DMS53 treated with DMSO at 0.1 percent for 48 hours (cell line): ENCODE results near the gene PUS10.
"Not testable (repeated sequence)": the region's sequence is repeated elsewhere in the genome, so short reads cannot be mapped to it uniquely, and the experiment has no call there.

Experiments
- DNase-seq: peaks from one replicate; lab custom pipeline; 2025; ENCODE audit not compliant: unreplicated experiment; lab: John Stamatoyannopoulos, UW

PUS10 gene, protein sequence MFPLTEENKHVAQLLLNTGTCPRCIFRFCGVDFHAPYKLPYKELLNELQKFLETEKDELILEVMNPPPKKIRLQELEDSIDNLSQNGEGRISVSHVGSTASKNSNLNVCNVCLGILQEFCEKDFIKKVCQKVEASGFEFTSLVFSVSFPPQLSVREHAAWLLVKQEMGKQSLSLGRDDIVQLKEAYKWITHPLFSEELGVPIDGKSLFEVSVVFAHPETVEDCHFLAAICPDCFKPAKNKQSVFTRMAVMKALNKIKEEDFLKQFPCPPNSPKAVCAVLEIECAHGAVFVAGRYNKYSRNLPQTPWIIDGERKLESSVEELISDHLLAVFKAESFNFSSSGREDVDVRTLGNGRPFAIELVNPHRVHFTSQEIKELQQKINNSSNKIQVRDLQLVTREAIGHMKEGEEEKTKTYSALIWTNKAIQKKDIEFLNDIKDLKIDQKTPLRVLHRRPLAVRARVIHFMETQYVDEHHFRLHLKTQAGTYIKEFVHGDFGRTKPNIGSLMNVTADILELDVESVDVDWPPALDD

DNA sequence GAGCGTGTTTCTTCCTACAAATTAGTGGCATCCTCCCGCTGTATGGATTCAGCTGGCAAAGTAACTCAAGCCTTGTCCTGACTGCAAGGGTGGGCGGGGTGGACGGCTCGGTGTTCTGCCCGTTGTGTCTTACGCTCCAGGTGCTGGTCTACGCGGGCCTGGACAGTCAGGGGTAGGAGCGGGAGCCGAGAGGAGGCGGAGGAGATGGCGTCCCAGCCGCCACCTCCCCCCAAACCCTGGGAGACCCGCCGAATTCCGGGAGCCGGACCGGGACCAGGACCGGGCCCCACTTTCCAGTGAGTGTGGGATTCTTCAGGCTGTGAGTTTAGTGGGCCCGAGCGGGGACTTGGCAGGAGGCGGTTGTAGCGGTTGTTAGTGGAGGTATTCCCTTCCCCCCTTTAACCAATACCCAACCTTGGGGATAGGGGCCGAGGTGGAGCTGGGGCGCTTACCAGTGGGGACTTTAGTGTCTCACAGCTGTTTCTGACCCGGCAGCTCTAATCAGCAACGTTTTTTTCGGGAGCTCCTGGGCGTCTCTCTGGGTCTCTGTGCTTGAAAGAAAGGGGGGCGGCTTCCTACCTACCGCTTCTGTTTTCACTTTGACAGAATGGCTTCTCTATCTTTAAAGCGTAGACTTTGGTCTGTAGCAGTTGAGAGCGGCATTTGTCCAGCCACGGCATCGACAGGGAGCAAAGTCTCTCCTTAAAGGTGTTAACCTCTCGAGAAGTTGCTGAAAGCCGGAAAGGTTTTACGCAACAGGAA, at the start of gene PUS10, which contains the start of gene PEX13:
Gene PUS10, minus strand, starts transcription at position 700 of the 762 bp plus-strand sequence. CDS start 6,365 bp downstream, outside the sequence.
Gene PEX13, plus strand, starts transcription at position 165 of the 762 bp plus-strand sequence. Its CDS starts 40 bp downstream, at position 205.
- no peak for DNase-seq

DNA sequence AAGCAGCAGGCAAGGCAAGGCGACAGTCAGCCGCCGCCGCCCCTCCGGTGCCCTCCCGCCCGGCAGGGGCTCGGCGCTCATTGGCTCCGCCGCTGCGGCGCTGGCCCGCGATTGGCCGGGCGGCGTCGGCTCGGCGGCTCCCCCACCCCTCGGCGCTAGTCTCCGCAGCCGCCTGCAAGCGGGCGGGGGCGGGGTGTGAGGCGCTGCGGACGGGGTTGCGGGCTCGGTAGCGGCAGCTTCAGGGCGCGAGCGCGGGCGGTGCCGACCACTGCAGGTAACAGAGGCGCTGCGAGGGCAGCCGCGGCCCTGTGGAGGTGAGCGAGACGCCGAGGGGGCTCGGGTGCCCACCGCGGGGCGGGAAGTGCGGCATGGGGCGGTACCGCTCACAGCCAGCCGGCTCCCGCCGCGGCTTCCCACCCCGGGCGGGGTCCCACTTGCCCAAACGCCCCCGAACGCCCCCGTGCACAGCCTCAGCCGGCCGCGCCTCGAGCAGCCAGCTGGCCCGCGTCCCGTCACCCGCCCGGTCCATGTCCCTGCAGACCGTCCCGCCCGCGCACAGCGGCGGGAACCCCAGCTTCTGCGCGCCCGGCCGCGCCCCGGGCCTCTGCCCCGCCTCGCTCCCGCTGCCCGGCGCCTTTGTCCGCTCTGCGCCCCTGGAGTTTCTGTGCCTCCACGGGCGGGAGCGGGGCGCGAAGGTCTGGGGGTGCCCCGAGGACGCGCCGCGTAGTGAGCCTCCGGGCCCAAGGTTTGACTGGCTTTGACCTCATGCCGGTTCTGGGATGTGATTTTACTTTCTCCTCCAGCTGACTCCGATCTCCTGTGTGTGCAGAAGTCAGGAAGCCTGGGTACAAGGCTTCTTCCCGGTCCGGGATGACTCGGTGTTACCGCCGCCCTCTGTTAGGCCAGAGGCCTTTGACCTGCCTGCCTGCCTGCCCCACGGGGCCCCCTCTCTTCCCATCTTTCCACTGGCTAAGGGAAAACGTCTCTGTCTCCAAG, 48.0 kb upstream of the PUS10 start, which contains the start of gene SANBR:
Gene SANBR, plus strand, starts transcription at position 158 of the 996 bp plus-strand sequence. CDS start 4,480 bp downstream, outside the sequence.
- peak; percentile 84 for DNase-seq

DNA sequence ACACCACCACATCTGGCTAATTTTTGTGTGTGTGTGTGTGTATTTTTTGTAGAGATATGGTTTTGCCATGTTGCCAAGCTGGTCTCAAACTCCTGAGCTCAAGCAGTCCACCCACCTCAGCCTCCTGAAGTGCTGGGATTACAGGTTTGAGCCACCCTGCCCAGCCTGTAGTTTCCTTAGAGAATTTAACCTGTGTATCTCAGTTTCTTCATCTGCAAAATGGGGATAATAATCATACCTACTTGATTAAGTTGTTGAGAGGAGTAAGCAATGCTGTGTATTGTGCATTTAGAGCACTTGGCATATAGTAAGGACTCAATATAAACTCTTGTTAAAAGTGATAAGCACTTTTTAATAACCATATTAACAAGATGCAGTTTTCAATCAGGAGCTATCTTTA, 41.3 kb upstream of the PUS10 start:
- DNase-seq: no peak

DNA sequence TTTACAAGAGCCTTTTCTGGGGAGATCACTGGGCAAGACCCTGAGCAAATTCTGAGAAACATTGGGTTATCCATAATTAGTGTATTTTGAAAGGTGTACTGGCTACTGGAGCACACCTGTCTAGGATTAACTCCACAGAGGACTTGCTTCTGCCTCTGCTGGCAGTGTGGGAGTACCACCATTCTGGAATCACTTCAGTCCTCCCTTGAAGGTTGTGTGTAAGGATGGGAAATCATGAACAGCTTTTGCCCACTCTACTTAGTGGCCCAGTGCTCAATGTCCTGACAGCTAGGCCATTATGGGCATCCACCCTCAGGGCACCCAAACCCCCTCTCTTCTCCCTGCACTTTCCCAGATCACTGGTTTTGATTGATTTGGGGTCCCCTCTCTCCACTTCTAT, 39.5 kb upstream of the PUS10 start:
- DNase-seq: no peak

DNA sequence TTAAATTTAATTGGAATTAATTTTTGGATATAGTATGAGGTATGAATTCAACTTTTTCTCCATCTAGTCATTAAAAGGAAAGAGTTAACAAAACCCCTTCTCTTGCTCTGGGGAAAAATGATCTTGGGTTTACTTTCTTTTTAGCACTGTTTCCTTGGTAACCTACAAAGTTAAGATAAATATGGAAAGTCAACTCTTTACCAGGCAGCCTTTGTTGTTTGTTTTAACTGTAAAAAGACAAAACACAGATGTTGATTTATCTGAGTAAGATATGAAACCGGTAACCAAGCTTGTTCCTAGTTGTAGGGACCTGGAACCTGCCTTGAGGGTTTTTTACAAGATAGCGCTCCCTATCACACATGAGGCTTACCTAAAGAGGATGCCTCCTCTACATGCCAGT, 37.5 kb upstream of the PUS10 start:
- DNase-seq: no peak

DNA sequence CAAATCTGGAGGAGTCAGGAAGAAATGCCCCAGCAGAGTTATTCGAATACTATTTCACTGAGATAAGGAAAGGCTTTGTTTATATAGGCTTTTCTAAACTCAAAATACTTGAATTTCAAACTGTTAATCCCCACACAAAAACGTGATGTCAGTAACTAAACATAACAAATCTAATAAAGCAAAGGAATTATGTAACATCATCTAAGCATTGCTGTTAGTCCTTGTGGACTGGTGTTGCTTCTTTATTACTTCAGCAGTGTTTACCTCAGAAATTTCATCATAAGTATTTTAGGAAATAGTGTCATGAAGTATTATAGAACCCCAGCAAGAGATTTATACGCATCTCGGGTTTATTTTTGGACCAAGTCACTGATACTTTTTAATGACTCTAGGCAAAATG, 27.9 kb upstream of the PUS10 start:
- DNase-seq: no peak

DNA sequence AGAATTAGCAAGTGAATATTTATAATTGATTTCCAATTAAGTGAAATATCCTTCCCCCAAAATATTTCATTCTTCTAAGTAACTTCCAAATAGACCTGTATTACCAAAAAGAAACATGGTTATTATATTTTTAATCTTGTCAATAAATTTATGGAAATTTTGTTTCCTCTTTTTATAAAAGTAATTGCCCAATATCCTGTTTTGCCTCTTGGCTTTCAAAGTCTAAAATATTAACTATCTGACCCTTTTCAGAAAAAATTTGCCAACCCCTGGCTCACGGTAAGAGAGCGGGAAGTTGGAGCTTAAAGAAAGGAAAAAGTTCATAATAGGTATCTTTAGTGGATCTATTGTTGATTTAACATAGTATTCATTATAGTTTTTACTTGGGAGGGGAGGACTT, 27.2 kb upstream of the PUS10 start:
- no peak for DNase-seq

DNA sequence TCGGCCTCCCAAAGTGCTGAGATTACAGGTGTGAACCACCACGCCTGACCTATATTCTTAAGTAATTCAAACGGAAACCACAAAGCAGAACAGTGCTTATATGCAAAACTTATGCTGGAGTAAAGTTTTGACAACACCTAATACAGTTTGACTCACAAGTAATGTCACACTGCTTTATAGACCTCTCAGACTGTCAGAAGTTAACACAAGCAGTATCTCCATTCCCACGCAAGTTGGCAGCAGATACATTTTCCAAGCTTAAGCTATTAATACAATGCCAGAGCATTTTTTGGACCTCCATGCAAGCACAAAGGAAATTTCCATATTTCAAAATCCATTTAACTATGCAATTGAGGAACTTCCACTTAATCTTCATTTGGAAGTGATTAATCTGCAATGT, 26.6 kb upstream of the PUS10 start:
- DNase-seq: no peak

DNA sequence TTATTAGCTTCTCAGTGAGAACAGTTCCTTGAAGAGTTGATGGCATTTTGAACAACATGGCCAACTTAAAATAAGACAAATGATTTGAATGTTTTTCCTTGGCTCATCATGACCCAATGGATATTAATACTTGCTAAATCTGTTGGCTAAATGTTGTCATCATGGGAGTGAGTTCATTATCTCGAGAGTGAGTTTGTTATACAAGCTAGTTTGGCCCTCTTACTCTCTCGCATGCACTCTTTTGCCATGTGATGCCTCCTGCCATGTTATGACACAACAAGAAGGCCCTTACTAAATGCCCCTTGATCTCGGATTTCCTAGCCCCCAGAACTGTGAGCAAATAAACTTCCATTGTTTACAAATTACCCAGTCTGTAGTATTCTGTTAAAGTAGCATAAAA, 24.8 kb upstream of the PUS10 start:
- DNase-seq: no peak

DNA sequence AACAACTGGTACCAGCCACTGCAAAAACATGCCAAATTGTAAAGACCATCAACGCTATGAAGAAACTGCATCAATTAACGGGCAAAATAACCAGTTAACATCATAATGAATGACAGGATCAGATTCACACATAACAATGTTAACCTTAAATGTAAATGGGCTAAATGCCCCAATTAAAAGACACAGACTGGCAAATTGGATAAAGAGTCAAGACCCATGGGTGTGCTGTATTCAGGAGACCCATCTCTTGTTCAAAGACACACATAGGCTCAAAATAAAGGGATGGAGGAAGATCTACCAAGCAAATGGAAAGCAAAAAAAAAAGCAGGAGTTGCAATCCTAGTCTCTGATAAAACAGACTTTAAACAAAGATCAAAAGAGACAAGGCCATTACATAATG, 18.6 kb upstream of the PUS10 start:
- DNase-seq: not testable (repeated sequence)

DNA sequence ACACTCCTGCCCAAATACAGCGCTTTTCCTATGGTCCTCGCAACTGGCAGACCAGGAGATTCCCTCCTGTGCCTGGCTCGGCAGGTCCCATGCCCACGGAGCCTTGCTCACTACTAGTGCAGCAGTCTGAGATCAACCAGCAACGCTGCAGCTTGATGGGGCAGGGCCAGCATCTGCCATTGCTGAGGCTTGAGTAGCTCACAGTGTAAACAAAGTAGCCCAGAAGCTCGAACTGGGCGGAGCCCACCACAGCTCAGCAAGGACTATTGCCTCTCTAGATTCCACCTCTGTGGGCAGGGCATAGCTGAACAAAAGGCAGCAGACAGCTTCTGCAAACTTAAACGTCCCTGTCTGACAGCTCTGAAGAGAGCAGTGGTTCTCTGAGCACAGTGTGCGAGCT, 16.5 kb upstream of the PUS10 start:
- not testable (repeated sequence) for DNase-seq

DNA sequence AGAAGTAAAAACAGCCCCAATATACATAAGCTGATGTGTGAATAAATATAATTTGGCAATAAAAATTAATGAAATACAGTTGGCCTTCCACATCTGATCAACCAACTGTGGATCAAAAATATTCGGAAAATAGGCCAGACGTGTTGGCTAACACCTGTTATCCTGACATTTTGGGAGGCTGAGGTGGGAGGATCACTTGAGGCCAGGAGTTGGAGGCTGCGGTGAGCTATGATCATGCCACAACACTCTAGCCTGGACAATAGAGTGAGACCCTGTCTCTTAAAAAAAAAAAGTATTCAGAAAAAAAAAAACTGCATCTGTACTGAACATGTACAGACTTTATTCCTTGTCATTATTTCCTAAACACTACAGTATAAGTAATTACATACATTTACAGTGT, 11.5 kb upstream of the PUS10 start:
- no peak for DNase-seq

DNA sequence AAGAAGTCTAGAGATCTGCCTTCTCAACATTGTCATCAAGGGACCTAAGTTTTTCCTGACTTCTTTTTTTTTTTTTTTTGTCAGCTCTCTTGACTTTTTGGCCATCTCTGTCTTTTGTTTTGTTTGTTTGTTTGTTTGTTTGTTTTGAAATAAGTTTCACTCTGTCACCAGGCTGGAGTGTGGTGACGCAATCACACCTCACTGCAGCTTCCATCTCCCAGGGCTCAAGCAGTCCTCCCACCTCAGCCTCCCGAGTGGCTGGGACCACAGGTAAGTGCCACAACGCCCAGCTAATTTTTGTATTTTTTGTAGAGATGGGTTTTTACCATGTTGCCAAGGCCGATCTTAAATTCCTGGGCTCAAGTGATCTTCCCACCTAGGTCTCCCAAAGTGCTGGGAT, 5.6 kb upstream of the PUS10 start:
- DNase-seq: no peak

DNA sequence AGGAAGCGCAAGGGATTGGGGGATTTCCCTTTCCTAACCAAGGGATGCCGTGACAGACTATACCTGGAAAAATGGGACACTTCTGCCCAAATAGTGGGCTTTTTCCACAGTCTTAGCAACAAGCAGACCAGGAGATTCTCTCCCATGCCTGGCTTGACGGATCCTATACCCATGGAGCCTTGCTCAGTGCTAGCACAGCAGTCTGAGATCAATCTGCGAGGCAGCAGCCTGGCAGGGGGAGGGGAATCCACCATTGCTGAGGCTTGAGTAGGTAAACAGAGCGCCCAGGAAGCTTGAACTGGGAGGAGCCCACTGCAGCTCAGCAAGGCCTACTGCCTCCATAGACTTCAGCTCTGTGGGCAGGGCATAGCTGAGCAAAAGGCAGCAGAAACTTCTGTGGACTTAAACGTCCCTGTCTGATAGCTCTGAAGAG, 3.2 kb upstream of the PUS10 start:
- DNase-seq: no peak

DNA sequence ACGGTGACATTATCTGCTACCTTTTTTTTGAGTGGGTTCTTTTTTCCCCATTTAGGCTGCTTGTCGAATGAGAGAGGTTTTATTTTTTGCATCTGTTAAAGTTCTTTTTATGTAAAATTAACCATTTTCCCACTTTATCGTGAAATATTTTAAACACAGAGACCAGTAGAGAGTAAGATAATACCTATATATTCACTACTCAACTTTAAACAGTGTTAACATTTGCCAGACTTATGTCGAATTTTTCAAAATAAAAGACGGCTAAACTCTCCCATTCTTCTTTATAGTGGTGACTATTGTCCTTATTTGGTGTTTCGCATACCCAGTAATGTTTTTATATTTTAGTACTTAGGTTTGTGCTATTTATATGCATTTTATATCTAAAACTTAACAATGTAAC, 743 bp upstream of the PUS10 start:
- DNase-seq: no peak

DNA sequence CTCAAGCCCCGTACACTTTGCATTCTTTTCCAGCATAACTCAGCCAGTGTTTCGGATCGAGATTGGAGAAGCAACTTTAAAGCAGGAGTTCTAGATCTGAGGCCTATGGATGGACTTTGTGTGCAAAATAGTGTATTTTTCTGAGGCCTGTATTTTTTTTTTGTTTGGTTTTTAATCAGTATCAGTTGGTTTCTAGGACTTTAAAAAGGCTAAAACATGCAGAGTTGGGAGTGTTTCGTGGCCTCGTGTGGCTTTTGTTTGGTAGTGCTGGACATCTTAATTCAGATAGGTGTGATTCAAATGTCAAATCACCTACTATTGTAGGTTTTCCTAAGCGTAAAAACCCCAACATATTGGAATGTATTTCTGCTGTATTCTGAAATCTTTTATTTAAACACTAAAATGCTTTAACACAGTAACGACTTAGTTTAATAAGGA, 282 bp upstream of the PUS10 start:
- peak; percentile 35 for DNase-seq

DNA sequence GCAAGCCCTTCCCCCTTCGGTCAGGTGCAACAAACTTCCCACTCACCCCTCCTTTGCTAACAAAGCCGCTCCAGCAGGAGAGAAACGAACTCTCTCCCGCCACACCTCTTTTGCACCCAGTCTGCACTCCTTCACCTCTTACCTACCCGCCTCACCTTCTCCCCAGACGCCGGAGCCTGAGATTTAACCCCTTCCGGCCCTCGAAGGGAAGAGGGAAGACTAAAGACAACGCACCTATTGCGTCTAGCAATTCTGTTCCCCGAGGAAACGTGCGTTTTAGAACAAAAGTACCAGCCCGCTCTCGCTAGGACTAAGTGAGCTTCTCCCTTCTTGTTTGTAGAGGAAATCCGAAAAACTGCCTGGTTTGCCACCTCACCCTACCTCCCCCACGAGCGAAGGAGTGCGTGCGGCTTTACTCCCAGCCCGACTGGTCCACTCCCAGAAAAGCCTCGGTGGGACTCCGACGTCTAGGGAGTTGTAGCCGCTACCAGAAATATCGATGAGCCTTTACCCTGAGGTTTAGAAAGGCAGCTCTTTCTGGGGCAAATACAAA, 976 bp downstream of the PUS10 start:
- DNase-seq: peak; percentile 76

DNA sequence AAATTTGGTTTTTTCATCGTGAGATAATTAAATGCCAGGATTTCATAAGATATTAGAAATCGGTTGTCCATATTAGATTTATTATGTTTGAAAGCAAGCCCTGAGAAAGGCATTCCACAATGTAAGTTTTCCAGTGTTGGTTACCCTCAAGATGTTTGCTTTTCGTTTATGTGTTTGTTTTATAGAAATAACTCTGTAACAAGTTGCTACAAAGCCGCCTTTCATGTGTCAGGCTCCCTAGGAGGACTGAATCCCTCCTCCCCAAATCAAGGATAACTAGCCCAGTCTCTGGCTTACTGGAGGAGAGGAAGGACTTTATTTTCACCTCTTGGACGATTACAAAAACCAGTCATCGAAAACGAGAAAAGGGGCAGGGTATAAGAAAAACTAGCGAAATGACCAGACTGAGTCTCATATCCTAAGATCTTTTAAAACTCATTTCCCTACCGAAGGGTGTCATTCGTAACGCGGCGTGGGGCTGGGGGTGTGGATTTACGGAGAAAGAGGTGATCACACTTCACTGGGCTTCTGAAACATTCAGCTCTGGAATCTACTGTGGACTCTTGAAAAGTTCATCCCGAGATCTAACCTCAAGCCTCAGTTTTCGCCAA, 1.6 kb downstream of the PUS10 start:
- peak; percentile 6 for DNase-seq

DNA sequence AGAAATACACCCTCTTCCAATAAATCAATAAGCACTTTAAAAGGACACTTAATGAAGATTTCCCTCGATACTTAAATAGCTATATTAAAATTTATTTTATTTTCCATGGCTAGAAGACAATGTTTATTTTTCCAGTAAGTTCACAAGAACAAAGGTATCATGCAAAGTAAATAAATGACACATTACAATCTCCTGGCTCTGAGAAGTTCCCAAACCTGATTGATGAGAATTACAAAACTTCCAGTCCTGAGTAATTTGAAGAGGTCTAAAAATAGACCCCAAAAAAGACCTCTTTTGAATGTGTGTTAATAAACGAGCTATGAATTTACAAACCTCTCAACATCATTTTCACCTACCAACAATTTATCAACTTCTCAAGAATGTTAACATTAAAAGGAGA, 2.1 kb downstream of the PUS10 start:
- peak; percentile 33 for DNase-seq

DNA sequence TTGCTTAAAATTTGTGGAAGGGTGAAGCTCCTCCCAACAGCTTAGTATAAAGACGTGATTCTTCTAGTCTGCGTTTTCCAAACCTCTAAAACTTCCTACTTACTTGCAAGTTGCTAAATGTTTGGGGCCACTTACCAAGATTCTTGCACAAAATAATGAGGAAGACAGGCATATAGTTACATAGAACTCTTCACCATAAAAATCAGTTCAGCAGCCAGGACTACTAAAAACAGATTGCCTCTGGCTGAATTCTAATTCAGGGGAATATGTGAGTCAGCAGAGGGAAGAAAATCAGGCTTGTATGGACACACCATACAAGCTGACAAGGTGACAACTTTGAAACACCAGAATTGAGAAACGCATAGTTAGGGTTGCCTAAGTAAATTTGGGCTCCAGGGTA, 3.3 kb downstream of the PUS10 start:
- no peak for DNase-seq
